SIG-M5 (cell line): ENCODE measurements around the gene NT5C2.
"Not testable (repeated sequence)": the region's sequence is repeated elsewhere in the genome, so short reads cannot be mapped to it uniquely, and the experiment has no call there.

Source experiments
- DNase-seq: peaks from one replicate; lab custom pipeline; 2025; lab: John Stamatoyannopoulos, UW

The NT5C2 gene

GRCh38 chr10:103163766-103164403, 29.2 kb downstream of the NT5C2 start:
- not testable (repeated sequence) for DNase-seq

- no peak for DNase-seq
Observed at GRCh38 chr10:103157246-103157645, 35.8 kb downstream of the NT5C2 start.

GRCh38 chr10:103155471-103156085, 37.5 kb downstream of the NT5C2 start:
- DNase-seq = no peak

- no peak for DNase-seq
Observed at GRCh38 chr10:103154521-103155299, 38.4 kb downstream of the NT5C2 start.

GRCh38 chr10:103153302-103154197, 39.5 kb downstream of the NT5C2 start:
- DNase-seq = no peak

GRCh38 chr10:103149991-103150622, 43.0 kb downstream of the NT5C2 start:
- DNase-seq = no peak

GRCh38 chr10:103147645-103148044, 45.4 kb downstream of the NT5C2 start:
- no peak for DNase-seq

GRCh38 chr10:103145860-103146466, 47.1 kb downstream of the NT5C2 start:
- no peak for DNase-seq

GRCh38 chr10:103145046-103145445, 48.0 kb downstream of the NT5C2 start:
- DNase-seq = no peak

GRCh38 chr10:103144041-103144440, 49.0 kb downstream of the NT5C2 start:
- DNase-seq = no peak

- not testable (repeated sequence) for DNase-seq
Observed at GRCh38 chr10:103143641-103144040, 49.4 kb downstream of the NT5C2 start.

GRCh38 chr10:103141950-103142349, 51.1 kb downstream of the NT5C2 start:
- no peak for DNase-seq

- no peak for DNase-seq
Observed at GRCh38 chr10:103140469-103140868, 52.6 kb downstream of the NT5C2 start.

- DNase-seq = no peak
Observed at GRCh38 chr10:103139803-103140202, 53.3 kb downstream of the NT5C2 start.

GRCh38 chr10:103135168-103135567, 57.9 kb downstream of the NT5C2 start:
- DNase-seq = not testable (repeated sequence)

GRCh38 chr10:103130910-103131309, 62.2 kb downstream of the NT5C2 start:
- no peak for DNase-seq

GRCh38 chr10:103130180-103130579, 62.9 kb downstream of the NT5C2 start:
- DNase-seq = not testable (repeated sequence)

GRCh38 chr10:103127241-103127640, 65.8 kb downstream of the NT5C2 start:
- no peak for DNase-seq

- DNase-seq = no peak
Observed at GRCh38 chr10:103125323-103126267, 67.5 kb downstream of the NT5C2 start.
